Measurements from ENCODE around the gene SH3BP2.
A peak's percentile ranks its signal among the peaks of the same experiment; 100 is the strongest.

Gene SH3BP2

GRCh38 chr4:2790583-2791517, 2.0 kb upstream of the SH3BP2 start:
- DNase-seq (ENCODE audit: low read depth), result no peak

- DNase-seq (ENCODE audit: low read depth), result no peak
Measured at GRCh38 chr4:2791518-2792395, 1.1 kb upstream of the SH3BP2 start.

DNA sequence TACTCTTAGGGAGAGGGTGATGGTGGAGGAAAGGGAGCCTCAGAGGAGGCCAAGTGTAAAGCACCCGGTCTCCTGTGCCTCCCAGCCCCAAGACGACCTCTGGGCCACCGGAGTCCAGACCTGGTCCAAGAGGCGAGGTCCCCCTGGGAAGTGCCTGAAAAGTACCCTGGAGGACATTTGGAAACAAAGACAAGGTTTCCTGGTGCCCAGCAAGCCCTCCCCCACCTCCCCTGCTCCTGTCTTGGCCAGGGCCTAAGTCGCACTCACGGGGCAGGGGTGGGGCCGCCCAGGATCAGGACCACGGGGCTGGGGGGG, 532 bp upstream of the SH3BP2 start:
- DNase-seq (ENCODE audit: low read depth), result no peak

GRCh38 chr4:2793586-2794485, 951 bp downstream of the SH3BP2 start:
- DNase-seq (ENCODE audit: low read depth), result no peak

GRCh38 chr4:2794486-2795299, 1.8 kb downstream of the SH3BP2 start:
- DNase-seq (ENCODE audit: low read depth), result no peak

- no peak for DNase-seq (ENCODE audit: low read depth)
Measured at GRCh38 chr4:2795300-2795892, 2.5 kb downstream of the SH3BP2 start.

DNA sequence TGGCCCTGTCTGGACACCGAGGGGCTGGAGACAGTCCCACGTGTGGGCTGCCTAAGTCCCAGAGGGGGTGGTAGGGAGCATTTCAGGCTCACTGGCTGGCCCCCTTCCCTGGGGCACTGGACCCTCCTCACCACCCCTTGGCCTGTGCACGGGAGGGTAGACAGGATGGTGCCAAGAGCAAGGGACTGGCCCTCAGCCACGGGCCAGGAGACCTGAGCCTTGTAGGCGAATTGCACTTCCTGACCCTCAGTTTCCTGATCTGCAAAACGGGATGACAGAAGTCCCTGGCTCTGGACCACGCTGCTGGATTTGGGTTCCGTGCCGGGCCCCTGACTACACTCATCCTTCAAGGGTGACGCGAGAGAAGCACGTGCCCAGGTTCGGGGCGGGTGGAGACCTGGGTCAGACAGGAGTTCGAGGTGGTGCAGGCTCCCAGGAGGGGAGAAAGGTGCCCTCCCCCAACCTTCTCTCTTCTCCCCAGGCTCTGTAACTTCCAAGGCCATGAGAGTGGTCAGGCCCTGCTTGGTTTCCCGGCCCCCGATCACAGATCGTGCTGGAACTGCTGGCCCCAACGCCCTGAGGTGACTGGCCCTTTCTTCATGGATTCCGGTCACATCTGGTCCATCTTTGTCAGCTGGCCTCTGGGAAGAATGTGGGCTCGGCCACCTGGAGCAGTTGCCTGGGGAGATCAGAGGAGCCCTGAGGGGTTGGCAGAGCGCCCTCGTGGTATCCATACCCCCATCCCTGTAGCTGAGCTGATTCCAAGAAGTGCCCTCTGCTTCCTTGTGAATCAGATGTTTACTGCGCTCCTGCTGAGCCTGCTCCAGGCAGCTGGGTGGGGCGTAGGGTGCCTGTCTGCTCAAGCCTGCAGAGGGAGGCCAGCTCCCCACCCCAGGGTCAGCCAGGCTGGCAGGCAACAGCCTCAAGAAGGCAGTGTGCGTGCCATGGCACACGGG, 3.3 kb downstream of the SH3BP2 start:
- no peak for DNase-seq (ENCODE audit: low read depth)

DNA sequence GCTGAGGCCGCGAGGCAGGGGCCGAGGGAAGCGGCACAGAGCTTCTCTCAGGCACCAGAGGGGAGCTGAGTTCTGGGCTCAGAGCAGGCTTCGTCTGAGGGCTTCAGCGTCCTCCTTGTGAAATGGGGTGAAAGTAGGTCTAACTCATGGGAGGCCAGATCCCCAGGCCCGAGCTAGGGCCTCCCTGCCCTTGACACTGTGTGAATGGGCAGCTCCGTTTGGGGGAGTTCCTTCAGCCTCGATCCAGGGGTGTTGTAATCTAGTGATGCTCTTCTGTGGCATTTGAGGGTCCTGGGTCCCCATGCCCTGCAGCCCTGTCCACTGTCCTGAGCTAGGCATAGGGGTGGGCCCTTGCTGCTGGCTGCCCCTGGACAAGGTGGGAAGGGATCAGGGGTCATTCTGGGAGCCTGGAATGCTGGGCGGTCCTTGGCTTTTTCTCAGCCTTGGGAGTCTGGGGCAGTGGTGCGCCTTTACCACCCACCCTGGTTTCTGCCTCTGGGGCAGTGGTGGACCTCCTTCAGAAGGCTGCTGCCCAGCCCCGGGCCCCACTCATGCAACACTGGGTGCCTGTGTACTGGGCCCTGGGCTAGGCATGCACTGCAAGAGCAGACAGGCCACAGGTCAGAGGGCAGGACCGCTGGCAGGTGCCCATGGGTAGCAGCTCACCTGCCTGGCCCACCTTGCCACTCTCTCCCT, 4.1 kb downstream of the SH3BP2 start:
- no peak for DNase-seq (ENCODE audit: low read depth)

DNA sequence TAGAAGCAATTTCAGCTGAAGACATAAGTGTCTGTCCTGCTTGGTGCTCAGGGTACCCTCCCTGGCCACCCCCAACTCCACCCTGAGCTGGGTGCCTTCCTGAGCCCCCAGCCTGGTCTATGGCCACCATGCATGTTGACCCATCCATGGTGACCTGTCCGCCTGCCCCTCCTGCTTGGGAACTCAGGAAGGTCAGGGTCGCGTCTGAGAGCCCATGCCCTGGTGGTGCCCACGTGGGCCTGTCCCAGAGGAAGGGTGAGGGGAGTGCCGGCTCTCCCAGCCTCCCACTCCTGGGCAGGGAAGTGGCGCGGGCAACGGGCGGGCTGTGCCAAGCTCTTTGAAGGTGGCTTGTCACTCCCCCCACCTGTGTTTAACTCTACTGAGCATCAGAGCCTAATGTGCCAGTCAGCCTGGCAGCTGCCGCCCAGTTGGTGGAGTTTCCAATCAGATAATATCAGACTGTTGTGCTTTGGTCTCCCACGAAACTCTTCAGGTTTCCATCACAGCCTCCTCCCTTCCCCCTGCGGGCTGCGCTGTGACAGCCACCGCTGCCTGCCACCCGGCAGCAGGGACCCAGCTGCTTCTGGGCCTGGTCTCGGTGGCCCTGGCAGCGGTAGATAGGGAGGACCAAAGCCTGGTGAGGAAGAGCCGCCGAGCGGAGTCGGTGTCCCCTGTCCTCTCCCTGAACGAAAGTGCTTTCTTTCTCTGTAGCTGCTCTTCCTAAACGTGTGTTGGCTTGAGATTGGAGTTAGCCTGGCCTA, 4.8 kb downstream of the SH3BP2 start:
- DNase-seq (ENCODE audit: low read depth), result peak; percentile 42

GRCh38 chr4:2798399-2799223, 5.7 kb downstream of the SH3BP2 start:
- DNase-seq (ENCODE audit: low read depth), result no peak

DNA sequence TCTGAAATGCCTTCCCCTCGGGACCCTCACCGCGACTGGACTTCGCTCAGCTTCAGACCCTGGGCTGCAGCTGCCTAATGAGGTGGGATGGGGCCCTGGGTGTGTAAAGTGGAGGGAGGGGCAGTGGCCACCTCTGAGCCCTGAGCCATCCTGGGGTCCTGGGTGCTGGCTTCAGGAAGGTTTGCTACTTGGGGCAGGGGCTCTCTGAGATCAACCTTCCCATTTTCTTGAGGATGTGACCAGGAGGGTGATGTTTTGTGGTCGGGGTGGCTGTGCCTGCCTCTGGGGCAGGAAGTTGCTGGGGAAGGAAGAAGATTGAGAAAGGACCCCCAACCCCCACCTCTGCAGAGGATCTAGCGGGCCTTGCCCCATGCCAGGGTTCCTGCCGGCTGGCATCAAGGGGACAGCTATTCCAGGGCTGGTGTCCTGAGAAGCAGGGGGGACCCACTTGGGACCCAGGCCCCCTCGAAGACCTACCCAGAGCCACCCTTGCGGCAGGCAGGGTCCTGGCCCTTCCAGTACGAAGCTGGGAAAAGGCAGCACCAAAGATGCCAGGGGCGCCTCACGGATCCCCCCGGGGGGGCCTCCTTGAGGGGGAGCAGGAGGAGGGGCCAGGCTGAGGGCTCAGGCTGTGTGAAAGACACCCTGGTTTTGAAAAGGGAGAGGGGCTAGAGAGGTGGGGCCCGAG, 6.5 kb downstream of the SH3BP2 start:
- no peak for DNase-seq (ENCODE audit: low read depth)

GRCh38 chr4:2799971-2800690, 7.2 kb downstream of the SH3BP2 start:
- no peak for DNase-seq (ENCODE audit: low read depth)

- DNase-seq (ENCODE audit: low read depth), result no peak
Measured at GRCh38 chr4:2800691-2801596, 8.1 kb downstream of the SH3BP2 start.

DNA sequence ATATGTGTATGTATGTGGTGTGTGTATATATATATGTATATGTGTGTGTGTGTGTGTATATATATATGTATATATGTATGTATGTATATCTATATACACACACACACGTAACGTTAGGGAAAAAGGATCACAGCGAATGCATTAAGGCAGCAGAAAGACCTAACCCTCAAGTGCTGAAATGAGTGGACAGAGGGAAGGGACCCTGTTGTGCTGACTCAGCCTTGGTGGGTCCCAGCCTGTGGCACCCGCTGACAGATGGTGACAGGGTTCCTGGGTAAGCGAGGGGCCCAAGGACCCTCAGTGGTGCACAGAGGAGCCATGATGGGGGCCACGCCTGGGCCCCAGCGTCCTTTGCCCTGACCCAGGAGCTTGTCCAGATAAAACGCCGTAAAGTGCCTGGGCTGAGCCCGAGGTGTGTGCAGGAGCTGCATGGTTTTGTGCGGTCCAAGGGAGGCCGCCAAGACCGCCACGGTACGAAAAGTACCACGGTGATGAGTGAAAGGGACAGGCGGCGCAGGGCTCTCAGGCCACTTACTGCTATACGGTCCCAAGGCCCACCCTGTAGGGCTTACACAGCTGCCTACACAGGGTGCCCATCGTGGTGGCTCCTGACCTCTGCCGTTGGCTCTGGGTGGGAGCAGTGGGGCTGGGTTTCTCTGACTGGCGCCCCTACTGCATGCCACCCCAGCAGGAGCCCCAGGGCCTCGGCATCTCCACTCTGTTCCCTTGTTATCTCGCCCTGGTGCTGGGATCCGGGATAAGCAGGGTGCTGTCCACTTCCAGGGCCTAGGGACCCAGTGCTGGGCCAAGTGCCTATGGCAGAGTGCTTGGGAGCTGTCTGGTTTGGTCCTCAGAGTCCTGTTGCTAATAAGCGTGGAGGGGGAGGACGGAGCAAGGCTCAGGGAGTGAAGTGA, 10.0 kb downstream of the SH3BP2 start:
- no peak for DNase-seq (ENCODE audit: low read depth)
